Caco-2 (cell line): ENCODE results near the gene NF2. TPM values are rescaled to one million over a fixed set of nuclear protein-coding genes. Genes with fewer than 3 reads are reported as not detected.

ENCODE experiments used
- BruUV-seq: library from RNA; stranded (reverse); fragments of 400-500 nt; replicated peaks from 2 replicates; lab custom pipeline; 2021; lab: Mats Ljungman, UMichigan
- CTCF ChIA-PET: fragments of 300-600 bp; sonication (Branson Sonifier 250); formaldehyde crosslinking; loops from one replicate; lab custom pipeline; 2022; ENCODE audit warnings: antibody characterized with exemption; lab: Charles Lee
- POLR2A ChIA-PET: fragments of 300-600 bp; sonication (Branson Sonifier 250); formaldehyde crosslinking; loops from one replicate; lab custom pipeline; 2022; ENCODE audit warnings: antibody characterized with exemption; lab: Charles Lee
- DNase-seq, 2 experiments: peaks; one replicate each; pipeline versions ENCODE4 v3.0.0 to v3.0.0-alpha.2; 2020 to 2022
- H3K27me3 ChIP-seq: replicated peaks from 2 replicates; pipeline ENCODE4 v1.6.0; 2011; ENCODE audit warnings: low read length; ENCODE audit not compliant: control insufficient read depth, insufficient read depth
- H3K36me3 ChIP-seq: 2 replicates; pipeline ENCODE4 v1.5.1; 2011; ENCODE audit warnings: low read length; ENCODE audit not compliant: control insufficient read depth, insufficient read depth
- H3K4me1 ChIP-seq: fragments of 250-450 bp; sonication (Bioruptor Pico); 2 replicates; pipeline ENCODE4 v1.5.1; 2020; ENCODE audit warnings: mild to moderate bottlenecking
- H3K4me3 ChIP-seq: 2 replicates; pipeline ENCODE4 v1.5.1; 2011; ENCODE audit warnings: low read depth, mild to moderate bottlenecking, control low read depth, low read length
- H3K9me3 ChIP-seq: fragments of 250-450 bp; sonication (Bioruptor Pico); 2 replicates; pipeline ENCODE4 v1.5.1; 2020; ENCODE audit warnings: mild to moderate bottlenecking, moderate library complexity
- H3K27ac Mint-ChIP-seq: one replicate; pipeline ENCODE4 v1.8.0; 2022; ENCODE audit warnings: mixed read lengths; ENCODE audit not compliant: unreplicated experiment
- H3K27me3 Mint-ChIP-seq: one replicate; pipeline ENCODE4 v1.8.0; 2022; ENCODE audit warnings: mixed read lengths; ENCODE audit not compliant: insufficient read depth, unreplicated experiment
- H3K36me3 Mint-ChIP-seq: one replicate; pipeline ENCODE4 v1.8.0; 2022; ENCODE audit warnings: mild to moderate bottlenecking, mixed read lengths; ENCODE audit not compliant: insufficient read depth, unreplicated experiment
- H3K4me1 Mint-ChIP-seq: one replicate; pipeline ENCODE4 v1.8.0; 2022; ENCODE audit warnings: low read depth, mixed read lengths; ENCODE audit not compliant: unreplicated experiment
- H3K4me3 Mint-ChIP-seq: one replicate; pipeline ENCODE4 v1.8.0; 2022; ENCODE audit warnings: mild to moderate bottlenecking, moderate library complexity, mixed read lengths; ENCODE audit not compliant: unreplicated experiment
- H3K9me3 Mint-ChIP-seq: one replicate; pipeline ENCODE4 v1.8.0; 2022; ENCODE audit warnings: mixed read lengths; ENCODE audit not compliant: unreplicated experiment
- intact Hi-C: fragments of 100-400 bp; cut with micrococcal nuclease; formaldehyde crosslinking; loops from one replicate; pipeline ENCODE4 v1.10.0; 2022; ENCODE audit not compliant: unreplicated experiment
- total RNA-seq: library from RNA; stranded (reverse); gene quantifications from 2 replicates; pipeline ENCODE4 v1.2.3, GENCODE V29; 2022
- TF ChIP-seq, protein P1 (sequence below), 2 experiments: fragments of 200-600 bp in 1 of 2; IDR thresholded peaks; 1 replicate in 1 of 2; 2 replicates in 1 of 2; pipeline versions ENCODE4 v1.5.1 to v1.8.0; 2011 to 2022; ENCODE audit warnings: antibody characterized with exemption in 1 of 2, control low read depth in 1 of 2, inconsistent platforms in 1 of 2, low read depth in 1 of 2, low read length in 1 of 2, mild to moderate bottlenecking in 1 of 2, moderate library complexity in 1 of 2; ENCODE audit not compliant: insufficient read depth in 1 of 2, severe bottlenecking in 1 of 2, unreplicated experiment in 1 of 2

The NF2 gene
- total RNA-seq, 1 experiment from 2014 or later = 53.2 TPM

DNA sequence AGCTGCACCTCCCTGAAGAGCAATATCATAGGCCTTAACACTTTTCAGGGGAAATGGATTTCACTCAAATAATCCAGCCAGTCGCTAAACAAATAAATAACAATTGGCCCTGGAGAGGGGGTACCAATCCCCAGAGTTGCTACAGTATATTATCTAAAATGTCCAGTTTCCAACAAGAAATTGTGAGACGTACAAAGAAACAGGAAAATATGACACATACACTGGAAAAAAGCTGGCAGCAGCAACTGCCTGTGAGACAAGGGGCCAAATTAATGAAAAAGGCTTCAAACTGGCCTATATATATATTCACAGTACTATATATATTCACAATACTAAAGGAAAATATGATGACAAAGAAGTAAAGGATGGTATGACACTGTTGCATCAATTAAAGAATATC lies 4.0 kb downstream of the NF2 start:
- CTCF ChIA-PET = interaction anchor here (2.1 kb wide), 1 partner anchor 9 kb away, joined by 8 read pairs; no protein-coding TSS in a partner anchor
- no peak overlapping the region for H3K27ac Mint-ChIP-seq
- BruUV-seq = no TSS peak
- H3K27me3 ChIP-seq = no peaks in the 10 kb centered on the region
- H3K36me3 ChIP-seq = no peaks in the 10 kb centered on the region; the same call in 1 of the 2 replicates
- H3K36me3 Mint-ChIP-seq = peaks cover 6% of the 10 kb centered on the region
- peaks cover 5% of the 10 kb centered on the region; the same call in 1 of the 2 replicates for H3K9me3 ChIP-seq
- no peaks in the 10 kb centered on the region for H3K9me3 Mint-ChIP-seq
- POLR2A ChIA-PET = no interaction called here
- intact Hi-C loops = no loop called here
- no peaks in the 10 kb centered on the region for H3K4me1 Mint-ChIP-seq
- TF ChIP-seq, protein P1, sequence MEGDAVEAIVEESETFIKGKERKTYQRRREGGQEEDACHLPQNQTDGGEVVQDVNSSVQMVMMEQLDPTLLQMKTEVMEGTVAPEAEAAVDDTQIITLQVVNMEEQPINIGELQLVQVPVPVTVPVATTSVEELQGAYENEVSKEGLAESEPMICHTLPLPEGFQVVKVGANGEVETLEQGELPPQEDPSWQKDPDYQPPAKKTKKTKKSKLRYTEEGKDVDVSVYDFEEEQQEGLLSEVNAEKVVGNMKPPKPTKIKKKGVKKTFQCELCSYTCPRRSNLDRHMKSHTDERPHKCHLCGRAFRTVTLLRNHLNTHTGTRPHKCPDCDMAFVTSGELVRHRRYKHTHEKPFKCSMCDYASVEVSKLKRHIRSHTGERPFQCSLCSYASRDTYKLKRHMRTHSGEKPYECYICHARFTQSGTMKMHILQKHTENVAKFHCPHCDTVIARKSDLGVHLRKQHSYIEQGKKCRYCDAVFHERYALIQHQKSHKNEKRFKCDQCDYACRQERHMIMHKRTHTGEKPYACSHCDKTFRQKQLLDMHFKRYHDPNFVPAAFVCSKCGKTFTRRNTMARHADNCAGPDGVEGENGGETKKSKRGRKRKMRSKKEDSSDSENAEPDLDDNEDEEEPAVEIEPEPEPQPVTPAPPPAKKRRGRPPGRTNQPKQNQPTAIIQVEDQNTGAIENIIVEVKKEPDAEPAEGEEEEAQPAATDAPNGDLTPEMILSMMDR (IDR thresholded peaks at IDR 0.05; ENCODE audit: insufficient read depth in 1 of 2, low read depth in 1 of 2, low read length in 1 of 2, severe bottlenecking in 1 of 2, unreplicated experiment in 1 of 2) = no peak
- DNase-seq = no peak
- no peak overlapping the region for H3K4me3 ChIP-seq
- H3K27me3 Mint-ChIP-seq = no peaks in the 10 kb centered on the region
- H3K4me3 Mint-ChIP-seq = no peak overlapping the region
- no peaks in the 10 kb centered on the region for H3K4me1 ChIP-seq

DNA sequence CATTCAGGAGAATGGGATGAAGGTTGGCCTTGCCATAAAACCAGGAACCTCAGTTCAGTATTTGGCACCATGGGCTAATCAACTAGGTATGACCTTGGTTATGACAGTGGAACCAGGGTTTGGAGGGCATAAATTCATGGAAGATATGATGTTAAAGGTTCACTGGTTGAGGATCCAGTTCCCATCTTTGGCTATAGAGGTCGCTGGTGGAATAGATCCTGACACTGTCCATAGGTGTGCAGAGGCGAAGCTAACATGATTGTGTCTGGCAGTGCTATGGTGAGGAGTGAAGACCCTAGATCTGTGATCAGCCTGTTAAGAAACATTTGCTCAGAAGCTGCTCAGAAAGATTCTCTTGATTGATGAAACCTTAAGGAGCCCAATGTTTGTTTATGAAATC lies 5.7 kb downstream of the NF2 start:
- no peak overlapping the region for H3K4me3 ChIP-seq
- no peaks in the 10 kb centered on the region for H3K4me1 Mint-ChIP-seq
- no peaks in the 10 kb centered on the region for H3K27me3 Mint-ChIP-seq
- no peak for DNase-seq
- BruUV-seq = no TSS peak
- no peaks in the 10 kb centered on the region; the same call in 1 of the 2 replicates for H3K36me3 ChIP-seq
- no peak overlapping the region for H3K4me3 Mint-ChIP-seq
- H3K36me3 Mint-ChIP-seq = no peaks in the 10 kb centered on the region
- POLR2A ChIA-PET = no interaction called here
- no peaks in the 10 kb centered on the region for H3K27me3 ChIP-seq
- TF ChIP-seq, protein P1 (IDR thresholded peaks at IDR 0.05; ENCODE audit: insufficient read depth in 1 of 2, low read depth in 1 of 2, low read length in 1 of 2, severe bottlenecking in 1 of 2, unreplicated experiment in 1 of 2) = no peak
- CTCF ChIA-PET = interaction anchor here (0.5 kb wide), 1 partner anchor 393 kb away, joined by 5 read pairs; no protein-coding TSS in a partner anchor
- H3K27ac Mint-ChIP-seq = no peak overlapping the region
- H3K9me3 ChIP-seq = peaks cover 5% of the 10 kb centered on the region; the same call in 1 of the 2 replicates
- no peaks in the 10 kb centered on the region for H3K9me3 Mint-ChIP-seq
- intact Hi-C loops = no loop called here
- no peaks in the 10 kb centered on the region for H3K4me1 ChIP-seq

DNA sequence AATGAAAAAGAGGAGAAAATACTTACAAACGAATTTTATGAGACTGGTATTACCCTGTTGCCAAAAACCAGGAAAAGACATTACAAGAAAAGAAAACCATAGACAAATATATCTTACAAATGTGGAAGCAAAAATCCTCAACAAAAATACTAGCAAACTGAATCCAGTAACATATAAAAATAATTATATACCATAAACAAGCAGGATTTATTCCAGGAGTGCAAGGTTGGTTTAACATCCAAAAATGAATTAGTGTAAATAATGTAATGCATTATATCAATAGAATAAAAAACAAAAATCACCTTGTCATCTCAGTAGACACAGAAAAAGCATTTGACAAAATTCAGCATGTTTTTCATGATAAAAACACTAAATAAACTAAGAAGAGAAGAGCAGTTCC lies 7.3 kb downstream of the NF2 start:
- Mint-ChIP-seq H3K36me3 (no peaks in the 10 kb centered on the region), H3K27ac (no peak overlapping the region), H3K4me1 (no peaks in the 10 kb centered on the region), H3K4me3 (no peak overlapping the region), H3K9me3 (no peaks in the 10 kb centered on the region), H3K27me3 (no peaks in the 10 kb centered on the region)
- BruUV-seq = no TSS peak
- ChIA-PET POLR2A (no interaction called here), CTCF (no interaction called here)
- no peak for DNase-seq
- no peaks in the 10 kb centered on the region for H3K36me3 ChIP-seq
- intact Hi-C loops = no loop called here
- H3K4me3 ChIP-seq = no peak overlapping the region
- no peaks in the 10 kb centered on the region for H3K4me1 ChIP-seq
- TF ChIP-seq, protein P1 (IDR thresholded peaks at IDR 0.05; ENCODE audit: insufficient read depth in 1 of 2, low read depth in 1 of 2, low read length in 1 of 2, severe bottlenecking in 1 of 2, unreplicated experiment in 1 of 2) = no peak
- peaks cover 5% of the 10 kb centered on the region; the same call in 1 of the 2 replicates for H3K9me3 ChIP-seq
- H3K27me3 ChIP-seq = no peaks in the 10 kb centered on the region
